PC-9 (cell line): ENCODE measurements around the gene CLTRN. TPM values are rescaled to one million over a fixed set of nuclear protein-coding genes. Genes with fewer than 3 reads are reported as not detected.

ENCODE experiments used
- BruUV-seq: library from RNA; stranded (reverse); fragments of 400-500 nt; replicated peaks from 2 replicates; lab custom pipeline; 2021; lab: Mats Ljungman, UMichigan
- CTCF ChIA-PET: fragments of 300-600 bp; sonication (Branson Sonifier 250); formaldehyde crosslinking; loops from one replicate; lab custom pipeline; 2022; ENCODE audit warnings: antibody characterized with exemption; lab: Charles Lee
- POLR2A ChIA-PET: fragments of 300-600 bp; sonication (Branson Sonifier 250); formaldehyde crosslinking; loops from one replicate; lab custom pipeline; 2022; ENCODE audit warnings: antibody characterized with exemption; ENCODE audit not compliant: unreplicated experiment; lab: Charles Lee
- DNase-seq, 2 experiments: peaks; one replicate each; pipeline versions ENCODE4 v3.0.0 to v3.0.0-alpha.2; 2015 to 2022; ENCODE audit warnings: mixed read lengths in 1 of 2
- H2AFZ ChIP-seq: fragments of 200-600 bp; sonication (generic); 2 replicates; pipeline ENCODE4 v1.8.1; 2017; ENCODE audit warnings: antibody characterized with exemption
- H3F3A ChIP-seq: fragments of 200-600 bp; sonication (generic); 2 replicates; pipeline ENCODE4 v1.8.1; 2017; ENCODE audit warnings: antibody characterized with exemption, mild to moderate bottlenecking, low read depth; ENCODE audit not compliant: insufficient read depth
- H3K27ac ChIP-seq: fragments of 200-600 bp; sonication (generic); 2 replicates; pipeline ENCODE4 v1.6.1; 2016; ENCODE audit warnings: mixed run types
- H3K27me3 ChIP-seq: fragments of 200-600 bp; sonication (generic); 2 replicates; pipeline ENCODE4 v1.6.1; 2016; ENCODE audit warnings: low read depth, mixed run types; ENCODE audit not compliant: insufficient read depth
- H3K36me3 ChIP-seq: fragments of 200-600 bp; sonication (generic); 2 replicates; pipeline ENCODE4 v1.6.1; 2016; ENCODE audit warnings: low read depth, mixed run types
- H3K4me1 ChIP-seq: fragments of 200-600 bp; sonication (generic); replicated peaks from 2 replicates; pipeline ENCODE4 v1.6.1; 2016; ENCODE audit warnings: mixed run types; ENCODE audit not compliant: insufficient read depth
- H3K4me2 ChIP-seq: fragments of 200-600 bp; sonication (generic); 2 replicates; pipeline ENCODE4 v1.6.1; 2017; ENCODE audit warnings: mixed run types
- H3K4me3 ChIP-seq: fragments of 200-600 bp; sonication (generic); 2 replicates; pipeline ENCODE4 v1.6.1; 2016; ENCODE audit warnings: mixed run types
- H3K79me2 ChIP-seq: fragments of 200-600 bp; sonication (generic); 2 replicates; pipeline ENCODE4 v1.6.1; 2017; ENCODE audit warnings: low read depth, mixed run types
- H3K9me2 ChIP-seq: fragments of 200-600 bp; sonication (generic); 2 replicates; pipeline ENCODE4 v1.8.1; 2017; ENCODE audit warnings: mild to moderate bottlenecking; ENCODE audit not compliant: insufficient read depth
- H3K9me3 ChIP-seq: fragments of 200-600 bp; sonication (generic); 2 replicates; pipeline ENCODE4 v1.8.1; 2016; ENCODE audit warnings: low read depth; ENCODE audit not compliant: insufficient read depth
- H4K20me1 ChIP-seq: fragments of 200-600 bp; sonication (generic); 2 replicates; pipeline ENCODE4 v1.8.1; 2017; ENCODE audit not compliant: insufficient read depth
- EZH2 ChIP-seq: fragments of 200-600 bp; sonication (generic); IDR thresholded peaks from 2 replicates; pipeline ENCODE4 v1.8.0; 2017; ENCODE audit warnings: antibody characterized with exemption, low read depth
- intact Hi-C: fragments of 100-400 bp; cut with micrococcal nuclease; formaldehyde crosslinking; loops from one replicate; pipeline ENCODE4 v1.10.0; 2022; ENCODE audit not compliant: unreplicated experiment
- total RNA-seq: library from RNA; stranded (reverse); gene quantifications from 2 replicates; pipeline ENCODE4 v1.2.3, GENCODE V29; 2021
- TF ChIP-seq, protein P1 (sequence below): fragments of 200-600 bp; sonication (generic); conservative IDR thresholded peaks from 2 replicates; pipeline ENCODE4 v1.6.1; 2017; ENCODE audit warnings: mixed run types, antibody characterized with exemption, mild to moderate bottlenecking, moderate library complexity

CLTRN gene
- total RNA-seq, 1 experiment from 2014 or later: 2.7 TPM

DNA sequence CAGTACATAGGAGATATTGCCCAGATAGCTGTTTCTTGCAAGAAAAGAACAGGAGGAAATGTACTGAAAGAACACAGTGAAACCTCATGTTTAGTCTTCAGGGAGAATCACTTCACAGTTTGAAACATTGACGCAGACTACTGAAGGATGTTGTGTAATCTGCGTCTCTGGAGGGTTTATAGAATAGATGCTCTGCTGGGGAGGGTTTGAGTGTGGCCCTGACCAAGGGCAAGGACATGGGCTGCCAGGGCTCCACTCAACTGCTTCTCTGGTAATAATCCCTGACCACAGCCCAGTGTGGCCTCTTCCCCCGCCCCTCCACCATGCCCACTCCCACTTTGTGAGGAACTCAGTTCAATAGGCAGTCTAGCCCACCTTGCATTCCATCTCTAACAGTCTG lies 48.1 kb downstream of the CLTRN start:
- TF ChIP-seq EZH2: no peak
- TF ChIP-seq, protein P1, sequence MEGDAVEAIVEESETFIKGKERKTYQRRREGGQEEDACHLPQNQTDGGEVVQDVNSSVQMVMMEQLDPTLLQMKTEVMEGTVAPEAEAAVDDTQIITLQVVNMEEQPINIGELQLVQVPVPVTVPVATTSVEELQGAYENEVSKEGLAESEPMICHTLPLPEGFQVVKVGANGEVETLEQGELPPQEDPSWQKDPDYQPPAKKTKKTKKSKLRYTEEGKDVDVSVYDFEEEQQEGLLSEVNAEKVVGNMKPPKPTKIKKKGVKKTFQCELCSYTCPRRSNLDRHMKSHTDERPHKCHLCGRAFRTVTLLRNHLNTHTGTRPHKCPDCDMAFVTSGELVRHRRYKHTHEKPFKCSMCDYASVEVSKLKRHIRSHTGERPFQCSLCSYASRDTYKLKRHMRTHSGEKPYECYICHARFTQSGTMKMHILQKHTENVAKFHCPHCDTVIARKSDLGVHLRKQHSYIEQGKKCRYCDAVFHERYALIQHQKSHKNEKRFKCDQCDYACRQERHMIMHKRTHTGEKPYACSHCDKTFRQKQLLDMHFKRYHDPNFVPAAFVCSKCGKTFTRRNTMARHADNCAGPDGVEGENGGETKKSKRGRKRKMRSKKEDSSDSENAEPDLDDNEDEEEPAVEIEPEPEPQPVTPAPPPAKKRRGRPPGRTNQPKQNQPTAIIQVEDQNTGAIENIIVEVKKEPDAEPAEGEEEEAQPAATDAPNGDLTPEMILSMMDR: no peak
- Histone ChIP-seq H4K20me1 (no peaks in the 10 kb centered on the region), H3K4me1 (peaks cover 30% of the 10 kb centered on the region), H3K9me3 (peaks cover 5% of the 10 kb centered on the region; the same call in 1 of the 2 replicates), H3K4me3 (no peak overlapping the region), H3K4me2 (no peak overlapping the region), H3K36me3 (no peaks in the 10 kb centered on the region), H3K9me2 (no peaks in the 10 kb centered on the region), H3F3A (peaks cover 24% of the 10 kb centered on the region), H2AFZ (no peak overlapping the region), H3K27ac (no peak overlapping the region), H3K27me3 (no peaks in the 10 kb centered on the region), H3K79me2 (no peaks in the 10 kb centered on the region)
- no TSS peak for BruUV-seq
- CTCF ChIA-PET: no interaction called here
- intact Hi-C loops: no loop called here
- POLR2A ChIA-PET: no interaction called here
- no peak for DNase-seq

DNA sequence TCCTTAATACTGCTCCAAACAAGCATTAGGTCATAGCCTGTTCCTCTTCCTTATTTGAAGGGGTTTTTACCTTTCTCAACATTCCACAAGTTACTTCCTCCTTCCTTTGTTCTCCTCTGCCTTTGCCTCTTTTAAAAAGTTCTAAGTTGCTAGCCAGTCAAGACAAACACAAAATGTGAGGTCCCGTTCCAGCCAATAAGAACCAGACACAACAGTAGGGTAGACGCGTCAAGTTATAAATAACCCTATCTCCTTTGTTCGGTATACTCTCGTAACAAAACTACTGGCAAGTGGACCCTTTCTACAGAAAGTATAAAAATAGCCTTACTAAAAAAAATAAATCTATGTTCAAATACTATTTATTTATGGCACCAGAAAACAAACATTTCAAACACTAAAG lies 57.5 kb downstream of the CLTRN start:
- Histone ChIP-seq H3K27me3 (no peaks in the 10 kb centered on the region), H4K20me1 (no peaks in the 10 kb centered on the region), H3K4me3 (no peak overlapping the region), H3K4me2 (no peak overlapping the region), H3K9me3 (no peaks in the 10 kb centered on the region), H3K79me2 (no peaks in the 10 kb centered on the region), H3K9me2 (no peaks in the 10 kb centered on the region), H2AFZ (no peak overlapping the region), H3K4me1 (peaks cover 23% of the 10 kb centered on the region), H3F3A (no peaks in the 10 kb centered on the region), H3K27ac (no peak overlapping the region), H3K36me3 (no peaks in the 10 kb centered on the region)
- TF ChIP-seq, protein P1: no peak
- TF ChIP-seq EZH2: no peak
- no TSS peak for BruUV-seq
- no peak for DNase-seq
- ChIA-PET CTCF (no interaction called here), POLR2A (no interaction called here)
- intact Hi-C loops: no loop called here

DNA sequence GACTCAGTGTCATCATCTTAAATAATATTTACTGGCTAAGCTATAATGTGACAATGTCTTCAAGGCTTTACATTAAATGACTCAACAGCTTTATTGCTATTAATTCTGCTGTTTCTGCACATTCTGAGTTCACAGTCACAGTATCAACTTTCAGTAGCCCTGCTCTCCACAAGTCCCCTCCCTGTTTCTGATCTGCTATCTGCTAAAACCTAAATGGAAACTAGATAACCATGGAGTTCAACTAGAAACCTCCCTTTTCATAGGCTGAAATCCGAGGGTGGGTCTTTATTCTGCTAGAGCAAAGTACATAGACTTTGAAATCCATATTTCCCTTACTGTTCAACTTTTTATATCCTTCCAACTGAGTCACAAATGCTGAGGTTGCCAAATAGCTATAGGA lies 58.5 kb downstream of the CLTRN start:
- Histone ChIP-seq H3K4me1 (peaks cover 28% of the 10 kb centered on the region), H4K20me1 (no peaks in the 10 kb centered on the region), H3K27ac (no peak overlapping the region), H3K4me3 (no peak overlapping the region), H3K9me2 (no peaks in the 10 kb centered on the region), H3K9me3 (no peaks in the 10 kb centered on the region), H3F3A (no peaks in the 10 kb centered on the region), H3K4me2 (peak overlapping the region; percentile 13; the same call in 1 of the 2 replicates), H2AFZ (no peak overlapping the region; the same call in 1 of the 2 replicates), H3K79me2 (no peaks in the 10 kb centered on the region), H3K27me3 (no peaks in the 10 kb centered on the region), H3K36me3 (no peaks in the 10 kb centered on the region)
- intact Hi-C loops: no loop called here
- no peak for DNase-seq
- ChIA-PET POLR2A (no interaction called here), CTCF (no interaction called here)
- TF ChIP-seq EZH2: no peak
- TF ChIP-seq, protein P1: no peak
- no TSS peak for BruUV-seq
